Suppressor macrophage treated with lipopolysaccharide for 1 hour (primary cell): ENCODE measurements around the gene PKN3.
A peak's percentile ranks its signal among the peaks of the same experiment; 100 is the strongest.
"Not testable (repeated sequence)": the region's sequence is repeated elsewhere in the genome, so short reads cannot be mapped to it uniquely, and the experiment has no call there.

ENCODE experiments used
- DNase-seq, 3 donors: peaks; one replicate each; pipeline ENCODE4 v3.0.0-alpha.2; 2020 to 2022

The PKN3 gene

GRCh38 chr9:128694344-128694743 is 8.0 kb upstream of the PKN3 start:
- no peak for DNase-seq

- no peak for DNase-seq
Observed at GRCh38 chr9:128696923-128697707, 5.2 kb upstream of the PKN3 start.

GRCh38 chr9:128699096-128699795 is 3.1 kb upstream of the PKN3 start:
- DNase-seq: not testable (repeated sequence)

- DNase-seq: peak; percentile 65 to 89 (median 82)
Observed at GRCh38 chr9:128701227-128701854, 962 bp upstream of the PKN3 start.

- peak in 2 of 3 donors; percentile 24 to 45 for DNase-seq
Observed at GRCh38 chr9:128702949-128703615, 779 bp downstream of the PKN3 start.

- DNase-seq: no peak
Observed at GRCh38 chr9:128703616-128704355, 1.5 kb downstream of the PKN3 start.

GRCh38 chr9:128704356-128704670 is 2.0 kb downstream of the PKN3 start:
- no peak for DNase-seq

GRCh38 chr9:128705051-128705965 is 3.0 kb downstream of the PKN3 start:
- no peak for DNase-seq

- no peak for DNase-seq
Observed at GRCh38 chr9:128706045-128706444, 3.7 kb downstream of the PKN3 start.

- no peak for DNase-seq
Observed at GRCh38 chr9:128706671-128707381, 4.5 kb downstream of the PKN3 start.

GRCh38 chr9:128707446-128707845 is 5.1 kb downstream of the PKN3 start:
- no peak for DNase-seq

GRCh38 chr9:128712451-128713410 is 10.4 kb downstream of the PKN3 start:
- no peak for DNase-seq

- DNase-seq: no peak
Observed at GRCh38 chr9:128713411-128713780, 11.1 kb downstream of the PKN3 start.

GRCh38 chr9:128713941-128714573 is 11.8 kb downstream of the PKN3 start:
- DNase-seq: no peak

- no peak for DNase-seq
Observed at GRCh38 chr9:128714586-128715435, 12.5 kb downstream of the PKN3 start.

GRCh38 chr9:128715436-128715750 is 13.1 kb downstream of the PKN3 start:
- DNase-seq: no peak

GRCh38 chr9:128716581-128717254 is 14.4 kb downstream of the PKN3 start:
- DNase-seq: no peak

GRCh38 chr9:128718047-128718446 is 15.7 kb downstream of the PKN3 start:
- DNase-seq: no peak
